Effector memory CD4-positive, alpha-beta T cell (primary cell): ENCODE results near the gene CDH4.

ENCODE experiments used
- DNase-seq, 3 donors: peaks; one replicate each; pipeline ENCODE4 v3.0.0-alpha.2; 2020
- H3K27ac ChIP-seq: 2 replicates; pipeline ENCODE4 v1.7.0; 2013; ENCODE audit warnings: mild to moderate bottlenecking, low read length, moderate library complexity; ENCODE audit not compliant: insufficient read depth, poor library complexity, severe bottlenecking
- H3K27me3 ChIP-seq: replicated peaks from 2 replicates; pipeline ENCODE4 v1.7.0; 2013; ENCODE audit warnings: mild to moderate bottlenecking, low read length; ENCODE audit not compliant: insufficient read depth, control insufficient read depth, poor library complexity, severe bottlenecking
- H3K36me3 ChIP-seq: 2 replicates; pipeline ENCODE4 v1.7.0; 2013; ENCODE audit warnings: mild to moderate bottlenecking, low read length, moderate library complexity; ENCODE audit not compliant: control insufficient read depth, insufficient read depth
- H3K4me1 ChIP-seq: 2 replicates; pipeline ENCODE4 v1.7.0; 2013; ENCODE audit warnings: low read length, mild to moderate bottlenecking; ENCODE audit not compliant: control insufficient read depth, insufficient read depth, poor library complexity, severe bottlenecking
- H3K4me3 ChIP-seq: 2 replicates; pipeline ENCODE4 v1.7.0; 2013; ENCODE audit warnings: low read length, low read depth, mild to moderate bottlenecking; ENCODE audit not compliant: insufficient read depth, poor library complexity, severe bottlenecking
- H3K9me3 ChIP-seq: 2 replicates; pipeline ENCODE4 v1.7.0; 2013; ENCODE audit warnings: mild to moderate bottlenecking, low read length, moderate library complexity; ENCODE audit not compliant: control insufficient read depth

Gene CDH4

DNA sequence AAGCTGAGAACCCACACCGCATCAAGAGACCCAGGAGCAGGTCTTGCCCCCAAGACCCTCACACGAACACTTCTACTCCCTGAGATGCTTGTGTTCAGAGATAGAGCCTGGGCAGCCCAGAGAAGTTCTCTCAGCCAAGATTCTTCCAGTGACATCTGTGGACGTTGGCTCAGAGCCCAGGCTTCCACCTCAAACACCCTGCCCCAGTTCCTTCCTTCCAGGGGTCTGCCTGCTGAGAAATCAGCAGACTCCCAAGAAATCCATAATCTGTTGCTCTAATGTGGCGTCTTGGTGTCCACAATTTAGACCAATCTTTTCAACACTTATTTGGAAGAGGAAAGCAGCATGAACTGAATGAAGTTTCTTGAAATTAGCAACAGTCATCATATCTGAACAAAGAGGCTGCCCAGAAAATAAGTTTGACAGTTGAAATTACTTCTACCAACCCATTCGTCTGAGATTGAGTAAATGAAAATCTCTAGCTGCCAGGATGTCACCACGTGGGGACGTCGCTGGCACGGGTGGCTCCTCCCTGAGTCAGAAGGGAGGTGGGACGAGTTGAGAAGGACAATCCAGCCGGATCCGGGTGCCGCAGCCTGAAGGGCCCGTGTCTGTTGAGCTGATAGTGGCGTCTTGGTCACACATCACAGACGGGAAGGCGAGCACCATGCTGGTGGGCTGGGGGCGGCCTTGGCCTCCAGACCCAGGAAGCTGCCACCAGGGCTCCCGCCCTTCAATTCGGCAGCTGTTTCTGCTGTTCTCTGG is 412.7 kb downstream of the CDH4 start:
- no peak overlapping the region for H3K4me3 ChIP-seq
- no peaks in the 10 kb centered on the region for H3K36me3 ChIP-seq
- H3K27me3 ChIP-seq = no peaks in the 10 kb centered on the region
- no peak overlapping the region for H3K27ac ChIP-seq
- no peaks in the 10 kb centered on the region for H3K4me1 ChIP-seq
- no peak for DNase-seq
- H3K9me3 ChIP-seq = no peaks in the 10 kb centered on the region

DNA sequence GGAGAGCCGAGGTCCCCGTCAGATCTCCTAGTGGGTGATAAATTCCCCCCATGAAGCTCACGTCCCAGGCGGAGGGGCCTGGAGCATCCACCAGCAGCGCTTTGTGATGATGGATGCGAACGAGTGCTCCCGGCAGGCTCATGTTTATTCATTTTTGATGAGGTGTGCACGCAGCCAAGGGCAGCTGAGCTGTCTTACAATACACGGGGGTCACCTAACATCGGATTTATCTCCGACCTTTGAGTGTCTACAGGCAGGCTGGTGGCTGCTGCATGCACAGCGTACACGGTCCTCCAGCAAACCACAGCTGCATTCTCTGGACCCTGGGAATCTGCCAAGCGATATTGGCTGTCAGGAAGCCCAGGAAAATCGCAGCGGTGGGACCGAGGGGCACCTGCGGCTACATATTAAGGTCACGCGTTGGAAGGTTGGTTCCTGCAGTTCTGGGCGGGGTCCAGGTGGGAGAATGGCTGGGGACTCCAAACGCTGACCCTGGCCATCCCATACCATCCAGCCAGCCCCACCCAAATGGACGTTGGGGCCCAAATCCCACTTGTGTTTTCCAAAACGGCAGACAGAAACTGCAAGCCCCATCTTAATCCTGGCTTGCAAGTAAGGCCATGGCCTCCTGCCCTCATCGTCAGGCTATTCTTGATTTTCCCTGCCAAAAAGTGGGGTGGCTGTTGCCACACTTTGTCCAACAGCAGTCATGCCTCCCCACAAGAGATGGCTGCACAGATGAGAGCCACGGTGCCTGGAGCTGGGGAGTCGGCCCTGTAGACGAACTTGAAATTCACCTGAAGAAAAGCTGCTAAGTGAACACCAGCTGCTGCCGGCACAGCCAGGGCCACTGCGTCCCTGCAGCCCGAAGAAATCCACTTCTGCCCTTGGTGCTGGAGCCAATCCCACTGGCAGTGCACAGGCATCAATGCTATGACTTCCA is 413.7 kb downstream of the CDH4 start:
- no peaks in the 10 kb centered on the region for H3K9me3 ChIP-seq
- no peaks in the 10 kb centered on the region for H3K27me3 ChIP-seq
- DNase-seq = no peak

DNA sequence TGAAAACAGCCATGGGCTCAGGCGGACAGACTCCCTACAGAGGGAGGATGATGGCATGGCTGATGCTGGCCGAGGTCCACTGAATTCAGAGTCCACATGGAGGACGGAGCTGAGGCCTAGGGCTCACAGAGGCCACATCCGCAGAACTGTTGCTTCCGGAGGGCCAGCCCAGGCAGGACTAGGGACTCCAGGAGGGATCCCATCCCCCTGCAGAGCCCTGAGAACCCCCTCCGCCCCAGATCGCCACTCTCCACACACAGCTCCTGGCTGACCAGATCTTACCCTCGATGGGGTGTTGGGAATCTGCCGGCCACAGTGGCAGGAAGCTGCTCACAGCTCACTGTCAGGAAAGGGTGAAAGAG is 414.4 kb downstream of the CDH4 start:
- DNase-seq = no peak
- Histone ChIP-seq H3K27ac (no peak overlapping the region), H3K36me3 (no peaks in the 10 kb centered on the region), H3K4me1 (no peaks in the 10 kb centered on the region), H3K4me3 (no peak overlapping the region), H3K27me3 (no peaks in the 10 kb centered on the region), H3K9me3 (no peaks in the 10 kb centered on the region)

More for the DNA sequence above, 413.7 kb downstream of the CDH4 start:
- no peak overlapping the region for H3K4me3 ChIP-seq
- H3K27ac ChIP-seq = no peak overlapping the region
- H3K36me3 ChIP-seq = no peaks in the 10 kb centered on the region
- no peaks in the 10 kb centered on the region for H3K4me1 ChIP-seq

DNA sequence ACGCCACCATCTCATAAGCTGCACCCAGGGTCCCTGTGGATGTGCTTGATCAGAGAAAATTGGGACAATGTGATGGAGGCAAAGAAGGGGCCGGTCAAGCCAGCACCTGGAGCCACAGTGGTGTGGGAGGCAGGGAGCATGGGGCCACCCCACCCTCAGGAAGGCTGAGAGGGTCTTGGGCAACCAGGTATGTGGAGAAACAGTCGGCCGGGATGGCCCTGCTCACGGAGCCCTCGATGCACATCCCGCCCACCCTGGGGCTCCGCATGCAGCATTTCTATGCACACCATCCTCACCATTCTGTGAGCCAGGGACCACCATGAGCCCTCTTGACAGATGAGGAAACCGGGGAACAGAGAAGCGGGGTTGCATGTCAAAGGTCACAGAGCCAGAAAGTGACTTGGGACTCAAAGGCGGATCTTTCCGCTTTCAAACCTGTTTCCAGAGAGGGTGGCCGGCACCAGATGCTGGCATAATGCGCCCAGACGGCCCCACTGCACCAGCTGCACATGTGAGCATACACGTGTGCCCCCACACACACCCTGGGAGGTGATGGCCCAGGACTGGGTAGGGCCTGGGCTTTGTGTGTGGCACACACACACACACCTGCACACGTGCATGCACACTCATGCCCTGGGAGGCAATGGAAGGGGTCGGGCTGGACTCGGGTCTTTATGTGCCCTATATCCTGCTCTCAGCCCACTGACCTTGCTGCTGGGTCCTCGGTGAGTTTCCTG is 415.2 kb downstream of the CDH4 start:
- H3K4me3 ChIP-seq = no peak overlapping the region
- H3K27ac ChIP-seq = no peak overlapping the region
- no peaks in the 10 kb centered on the region for H3K4me1 ChIP-seq
- DNase-seq = no peak
- H3K9me3 ChIP-seq = no peaks in the 10 kb centered on the region
- H3K27me3 ChIP-seq = no peaks in the 10 kb centered on the region
- H3K36me3 ChIP-seq = no peaks in the 10 kb centered on the region

DNA sequence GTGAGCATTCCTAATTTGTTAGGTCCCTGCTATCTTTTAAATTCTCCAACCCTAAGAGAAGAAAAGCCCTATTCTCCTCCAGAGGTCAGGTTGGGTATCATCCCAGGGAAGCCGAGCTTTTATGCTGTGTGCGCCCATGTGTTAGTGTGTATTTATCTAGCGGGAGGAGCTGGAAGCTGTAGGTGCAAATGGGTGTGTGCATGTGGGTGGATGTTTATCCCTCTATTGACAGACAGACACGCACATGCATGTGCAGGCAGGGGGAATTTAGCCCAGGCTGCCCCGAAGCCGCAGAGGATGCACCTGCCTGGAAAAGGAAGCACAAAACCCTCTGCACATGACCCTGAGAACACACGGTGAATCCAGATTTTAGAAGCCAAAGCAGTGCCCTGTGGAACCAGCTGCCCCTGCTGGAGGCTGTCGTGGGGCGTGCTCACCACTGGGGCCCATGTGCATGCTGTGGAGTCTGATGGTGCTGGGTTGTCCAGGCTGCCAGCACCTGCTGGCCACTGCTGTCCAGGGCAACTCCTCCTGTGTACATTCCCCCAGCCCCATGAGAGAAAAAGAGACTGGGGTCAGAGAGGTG is 416.1 kb downstream of the CDH4 start:
- H3K36me3 ChIP-seq = no peaks in the 10 kb centered on the region
- H3K4me1 ChIP-seq = no peaks in the 10 kb centered on the region
- no peak overlapping the region for H3K4me3 ChIP-seq
- H3K27ac ChIP-seq = no peak overlapping the region
- no peak for DNase-seq
- no peaks in the 10 kb centered on the region for H3K9me3 ChIP-seq
- H3K27me3 ChIP-seq = no peaks in the 10 kb centered on the region

DNA sequence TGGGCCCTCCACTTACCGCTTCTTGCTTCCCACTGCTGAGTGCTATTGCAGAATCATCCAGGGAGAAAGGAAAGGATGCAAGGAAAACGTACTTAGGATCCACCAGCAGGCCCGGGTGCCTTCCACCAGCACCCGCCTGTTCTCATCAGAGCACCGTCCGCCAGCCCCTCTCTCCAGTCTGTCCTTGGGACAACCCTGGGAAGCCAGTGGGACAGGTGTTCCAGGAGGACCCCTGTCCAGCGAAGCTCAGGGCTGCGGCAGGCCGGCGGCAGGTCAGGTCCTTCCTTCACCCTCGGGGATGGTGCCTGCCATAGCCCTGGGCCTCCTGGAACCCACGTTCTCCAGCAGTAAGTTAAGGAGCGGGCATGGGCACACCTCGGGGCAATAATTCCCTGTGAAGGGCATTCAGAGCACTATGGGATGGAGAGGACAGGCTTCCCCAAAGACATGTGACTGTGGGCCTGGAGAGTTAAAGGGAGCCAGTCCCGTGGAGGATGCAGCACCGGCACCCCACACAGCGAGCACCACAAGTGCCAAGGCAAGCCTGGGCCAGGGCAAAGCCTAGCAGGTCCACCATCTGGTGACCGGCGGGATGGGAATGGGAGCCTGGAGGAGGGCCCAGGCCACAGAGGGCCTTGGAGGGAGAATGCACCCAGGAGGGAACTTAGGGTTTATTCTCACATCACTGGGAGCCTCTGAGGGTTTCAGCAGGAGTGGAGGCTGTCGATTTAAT is 416.9 kb downstream of the CDH4 start:
- H3K4me3 ChIP-seq = no peak overlapping the region
- H3K4me1 ChIP-seq = no peaks in the 10 kb centered on the region
- DNase-seq = no peak
- H3K27ac ChIP-seq = no peak overlapping the region
- no peaks in the 10 kb centered on the region for H3K9me3 ChIP-seq
- no peaks in the 10 kb centered on the region for H3K27me3 ChIP-seq
- H3K36me3 ChIP-seq = no peaks in the 10 kb centered on the region

DNA sequence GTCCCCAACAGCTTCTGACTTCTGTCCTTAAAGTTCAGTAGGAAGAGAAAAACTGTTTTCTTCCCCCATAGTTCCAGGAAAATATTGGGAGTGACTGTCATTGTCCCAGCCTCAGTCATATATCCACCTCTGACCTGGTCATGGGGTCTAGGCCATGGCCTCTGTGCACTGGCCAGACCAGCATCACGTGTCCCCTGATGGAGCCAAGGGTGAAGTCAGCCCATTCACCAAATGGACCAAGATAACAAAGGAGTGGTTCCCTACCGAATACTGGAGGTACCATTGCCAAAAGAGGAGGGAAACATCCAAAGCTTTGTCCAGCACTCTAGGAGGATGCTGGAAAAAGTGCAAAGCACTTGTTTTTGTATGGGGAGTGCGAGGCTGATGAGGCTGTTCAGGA is 418.2 kb downstream of the CDH4 start:
- Histone ChIP-seq H3K27me3 (no peaks in the 10 kb centered on the region), H3K27ac (no peak overlapping the region), H3K4me3 (no peak overlapping the region), H3K4me1 (no peaks in the 10 kb centered on the region), H3K36me3 (no peaks in the 10 kb centered on the region), H3K9me3 (no peaks in the 10 kb centered on the region)
- DNase-seq = no peak

DNA sequence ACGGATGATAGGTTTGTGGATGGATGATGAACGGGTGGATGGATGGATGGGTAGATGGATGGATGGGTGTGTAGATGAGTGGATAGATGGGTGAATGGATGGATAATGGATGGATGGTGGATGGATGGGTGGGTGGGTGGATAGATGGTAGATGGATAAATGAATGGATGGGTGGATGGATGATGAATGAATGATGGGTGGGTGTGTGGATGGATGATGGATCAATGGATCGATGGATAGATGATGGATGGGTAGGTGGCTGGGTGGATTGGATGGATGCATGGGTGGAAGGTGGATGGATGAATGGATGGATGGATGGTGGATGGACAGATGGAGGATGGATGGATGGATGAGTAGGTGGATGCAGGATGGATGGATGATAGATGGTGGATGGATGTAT is 419.5 kb downstream of the CDH4 start:
- Histone ChIP-seq H3K27me3 (no peaks in the 10 kb centered on the region), H3K4me3 (no peak overlapping the region), H3K36me3 (no peaks in the 10 kb centered on the region), H3K9me3 (no peaks in the 10 kb centered on the region), H3K27ac (no peak overlapping the region), H3K4me1 (no peaks in the 10 kb centered on the region)
- DNase-seq = no peak

DNA sequence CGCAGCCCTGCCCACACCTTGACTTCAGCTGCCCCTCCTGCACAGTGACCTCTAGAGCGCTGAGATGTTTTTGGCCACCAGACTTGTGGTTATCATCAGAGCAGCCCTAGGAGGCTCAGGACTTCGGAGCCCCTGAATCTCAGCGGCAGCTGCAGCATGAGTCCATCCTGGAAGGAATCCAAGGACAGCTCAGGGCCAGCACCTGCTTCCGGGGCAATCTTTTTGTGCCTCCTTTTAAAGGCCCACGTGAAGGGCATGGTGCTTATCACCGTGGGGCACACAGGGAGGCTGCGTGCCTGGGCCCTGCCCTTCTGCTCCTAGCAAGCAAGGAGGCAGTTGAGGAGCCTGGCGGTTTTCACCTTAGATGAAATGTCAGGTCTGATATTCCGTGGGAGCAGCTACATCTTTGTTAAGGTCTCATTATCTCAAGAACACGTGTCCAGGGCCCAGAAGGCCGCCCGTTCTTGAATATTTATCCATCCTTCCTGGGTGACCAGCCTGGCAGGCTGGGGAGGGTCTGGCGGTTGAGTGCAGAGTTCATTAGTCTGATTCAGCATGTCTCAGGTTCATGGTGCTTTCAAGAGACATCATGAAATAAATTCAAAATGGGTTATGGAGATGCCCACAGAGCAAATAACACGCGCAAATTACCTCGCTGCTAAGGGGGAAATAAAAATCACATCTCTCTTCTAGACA is 421.2 kb downstream of the CDH4 start:
- H3K27me3 ChIP-seq = no peaks in the 10 kb centered on the region
- no peak for DNase-seq
- H3K9me3 ChIP-seq = no peaks in the 10 kb centered on the region
- no peak overlapping the region for H3K27ac ChIP-seq
- no peaks in the 10 kb centered on the region for H3K36me3 ChIP-seq
- H3K4me3 ChIP-seq = no peak overlapping the region
- H3K4me1 ChIP-seq = no peaks in the 10 kb centered on the region
